LoVo (cell line): Measurements from ENCODE around the gene C19orf67.
"Not testable (repeated sequence)": the region's sequence is repeated elsewhere in the genome, so short reads cannot be mapped to it uniquely, and the experiment has no call there.

Experiments
- DNase-seq: peaks from one replicate; pipeline ENCODE4 v3.0.0-alpha.2; 2016; ENCODE audit warnings: low spot score

The C19orf67 gene

GRCh38 chr19:14056069-14056666, 29.4 kb downstream of the C19orf67 start:
- no peak for DNase-seq

DNA sequence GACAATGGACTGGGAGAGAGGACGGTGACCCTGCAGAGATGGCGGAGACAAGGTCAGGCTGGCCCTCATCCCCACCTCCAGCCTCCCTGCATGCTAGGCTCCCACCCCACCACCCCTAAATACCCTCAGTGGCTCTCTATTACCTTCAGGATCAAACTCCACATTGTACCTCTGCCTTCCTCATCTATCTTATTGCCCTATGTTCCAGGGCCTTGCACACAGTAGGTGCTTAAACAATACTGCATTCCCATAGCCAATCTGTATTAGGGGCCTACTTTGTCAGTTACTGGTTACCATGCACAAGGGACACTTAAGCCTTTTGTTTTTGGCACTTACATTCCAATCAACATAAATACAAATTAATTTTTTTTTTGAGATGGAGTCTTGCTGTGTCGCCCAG, 30.2 kb downstream of the C19orf67 start:
- no peak for DNase-seq

GRCh38 chr19:14054721-14055120, 30.9 kb downstream of the C19orf67 start:
- DNase-seq: no peak

DNA sequence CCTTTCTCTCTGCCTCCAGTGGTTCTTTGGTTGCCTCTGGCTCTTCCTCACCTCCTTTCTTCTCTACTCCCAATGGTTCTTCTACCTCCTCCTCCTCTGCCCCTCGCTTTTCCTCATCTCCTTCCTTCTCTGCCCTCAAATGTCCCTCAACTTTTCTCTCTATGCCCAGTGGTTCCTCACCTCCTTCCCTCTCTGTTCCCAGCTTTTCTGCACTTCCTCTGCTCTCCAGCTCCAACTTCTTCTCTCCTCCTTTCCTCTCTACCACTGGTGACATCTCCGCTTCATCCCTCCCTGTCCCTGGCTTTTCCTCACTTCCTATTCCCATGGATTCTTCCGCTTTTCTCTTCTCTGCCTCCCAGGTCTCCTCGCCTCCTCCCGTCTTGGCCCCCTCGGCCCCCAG, 31.5 kb downstream of the C19orf67 start:
- DNase-seq: no peak

- DNase-seq: no peak
Measured at GRCh38 chr19:14053500-14053899, 32.1 kb downstream of the C19orf67 start.

GRCh38 chr19:14053032-14053431, 32.6 kb downstream of the C19orf67 start:
- no peak for DNase-seq

DNA sequence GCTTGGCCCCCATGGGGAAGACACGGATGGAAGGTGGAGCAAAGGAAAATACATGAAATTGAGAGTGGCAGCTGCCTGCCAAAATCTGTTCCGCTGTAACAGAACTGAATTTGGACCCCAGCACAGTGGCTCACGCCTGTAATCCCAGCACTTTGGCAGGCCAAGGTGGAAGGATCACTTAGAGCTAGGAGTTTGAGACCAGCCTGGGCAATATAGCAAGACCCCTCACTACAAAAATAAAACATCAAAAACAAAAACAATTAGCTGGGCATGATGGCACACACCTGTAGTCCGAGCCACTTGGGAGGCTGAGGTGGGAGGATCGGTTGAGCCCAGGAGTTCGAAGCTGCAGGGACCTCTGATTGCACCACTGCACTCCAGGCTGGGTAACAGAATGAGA, 33.1 kb downstream of the C19orf67 start:
- no peak for DNase-seq

- DNase-seq: no peak
Measured at GRCh38 chr19:14051980-14052379, 33.6 kb downstream of the C19orf67 start.

GRCh38 chr19:14050961-14051360, 34.6 kb downstream of the C19orf67 start:
- not testable (repeated sequence) for DNase-seq

DNA sequence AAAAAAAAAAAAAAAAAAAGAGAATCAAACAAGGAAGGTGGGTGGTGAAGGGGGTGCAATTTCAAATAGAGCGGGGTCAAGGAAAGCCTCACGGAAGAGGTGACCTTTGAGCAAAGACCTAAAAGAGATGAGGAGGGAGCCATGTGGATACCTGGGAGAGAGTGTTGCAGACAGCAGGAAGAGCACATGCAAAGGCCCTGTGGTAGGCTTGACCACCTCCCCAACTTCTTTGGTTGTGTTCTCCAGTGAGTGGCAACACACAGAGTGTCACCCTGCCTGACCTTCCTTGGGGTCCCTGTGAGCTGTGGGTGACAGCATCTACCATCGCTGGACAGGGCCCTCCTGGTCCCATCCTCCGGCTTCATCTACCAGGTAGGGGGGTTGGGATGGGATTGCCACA, 35.1 kb downstream of the C19orf67 start:
- no peak for DNase-seq

- DNase-seq: peak; percentile 19
Measured at GRCh38 chr19:14048443-14049153, 37.0 kb downstream of the C19orf67 start.

- not testable (repeated sequence) for DNase-seq
Measured at GRCh38 chr19:14047866-14048265, 37.7 kb downstream of the C19orf67 start.

DNA sequence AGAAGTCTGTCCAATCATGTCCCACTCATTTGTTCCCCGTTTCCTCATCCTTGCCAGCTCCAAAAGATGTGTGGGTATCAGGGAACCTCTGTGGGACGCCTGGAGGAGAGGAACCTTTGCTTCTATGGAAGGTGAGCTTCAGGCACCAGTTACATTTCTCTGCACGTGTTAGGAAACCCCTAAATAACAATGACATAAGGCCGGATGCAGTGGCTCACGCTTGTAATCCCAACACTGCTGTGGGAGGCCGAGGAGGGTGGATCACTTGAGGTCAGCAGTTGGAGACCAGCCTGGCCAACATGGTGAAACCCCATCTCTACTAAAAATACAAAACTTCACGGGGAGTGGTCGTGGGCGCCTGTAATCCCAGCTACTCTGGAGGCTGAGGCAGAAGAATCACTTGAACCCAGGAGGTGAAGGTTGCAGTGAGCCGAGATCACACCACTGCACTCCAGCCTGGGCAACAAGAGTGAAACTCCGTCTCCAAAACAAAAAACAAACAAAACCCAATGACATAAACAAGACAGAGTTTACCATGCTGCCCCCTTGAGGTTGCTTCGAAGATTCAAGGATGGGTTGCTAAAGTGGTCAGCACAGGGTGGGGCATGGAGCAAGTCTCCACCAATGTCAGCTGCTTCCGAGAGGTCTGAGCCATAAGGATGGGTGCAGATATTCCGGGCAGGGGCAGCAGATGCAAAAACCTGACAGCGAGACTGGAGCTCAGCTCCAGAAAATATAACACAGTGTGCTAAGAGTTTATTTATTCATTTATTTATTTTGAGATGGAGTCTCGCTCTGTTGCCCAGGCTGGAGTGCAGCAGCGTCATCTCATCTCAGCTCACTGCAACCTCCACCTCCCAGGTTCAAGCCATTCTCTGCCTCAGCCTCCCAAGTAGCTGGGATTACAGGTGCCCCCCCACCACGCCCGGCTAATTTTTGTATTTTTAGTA, 42.6 kb downstream of the C19orf67 start:
- DNase-seq: peak; percentile 20

- no peak for DNase-seq
Measured at GRCh38 chr19:14039181-14039580, 46.4 kb downstream of the C19orf67 start.

- DNase-seq: no peak
Measured at GRCh38 chr19:14035706-14036105, 49.9 kb downstream of the C19orf67 start.

- DNase-seq: not testable (repeated sequence)
Measured at GRCh38 chr19:14035159-14035558, 50.4 kb downstream of the C19orf67 start.

DNA sequence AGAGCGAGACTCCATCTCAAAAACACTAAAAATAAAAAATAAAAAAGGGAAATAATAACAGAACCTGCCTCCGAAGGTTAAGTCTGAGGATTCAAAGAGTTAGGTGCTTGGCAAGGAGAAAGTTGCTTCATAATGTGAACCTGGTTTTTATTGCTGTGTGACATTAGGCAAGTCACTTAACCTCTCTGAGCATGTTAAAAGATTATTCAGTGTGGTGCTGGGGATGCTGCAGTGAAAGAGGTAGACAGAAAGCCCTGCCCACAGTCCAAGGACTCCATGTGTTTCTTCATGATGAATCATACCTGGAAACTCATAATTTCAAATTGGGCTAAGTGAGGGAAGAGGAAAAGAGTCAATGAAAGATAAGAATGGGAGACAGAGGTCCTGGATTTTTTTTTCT, 51.6 kb downstream of the C19orf67 start:
- DNase-seq: no peak

GRCh38 chr19:14031719-14032480, 53.7 kb downstream of the C19orf67 start, which contains the start of gene IL27RA:
Gene IL27RA (plus strand): TSS chr19:14031762. CDS start chr19:14031873, 111 bp downstream.
- DNase-seq: peak; percentile 50
